ENCODE measurements around the gene GRB14.

GRB14 gene

DNA sequence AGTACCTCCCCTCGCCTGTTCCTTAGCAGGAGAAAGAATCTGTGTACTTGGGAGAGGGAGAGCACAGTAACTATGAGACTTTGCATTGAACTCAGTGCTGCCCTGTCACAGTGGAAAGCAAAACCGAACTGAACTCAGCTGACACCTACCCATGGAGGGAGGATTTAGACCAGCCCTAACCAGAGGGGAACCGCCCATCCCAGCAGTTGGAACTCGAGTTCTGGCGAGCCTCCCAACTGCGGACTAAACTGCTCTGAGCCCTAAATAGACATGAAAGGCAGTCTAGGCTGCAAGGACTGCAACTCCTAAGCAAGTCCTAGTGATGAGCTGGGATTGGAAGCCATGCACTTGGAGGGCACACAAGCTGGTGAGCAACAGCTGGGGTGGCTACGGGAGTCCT is 110.4 kb downstream of the GRB14 start:
- no peaks in the 10 kb centered on the region for H3K79me2 ChIP-seq (ENCODE audit: low read length)
- H3K4me2 ChIP-seq (ENCODE audit: low read depth, low read length): no peak overlapping the region
- H3K9me3 ChIP-seq (replicated peaks; ENCODE audit: insufficient read depth, low read length): no peaks in the 10 kb centered on the region
- no peaks in the 10 kb centered on the region for H3K9me2 ChIP-seq (replicated peaks; ENCODE audit: insufficient read depth, low read length)
- no peak overlapping the region for H2AFZ ChIP-seq (ENCODE audit: low read length)
- no peak for TF ChIP-seq EZH2phosphoT487 (IDR thresholded peaks at IDR 0.05; ENCODE audit: low read length)
- TF ChIP-seq EZH2 (optimal IDR thresholded peaks at IDR 0.05; ENCODE audit: low read depth, low read length): no peak
- TF ChIP-seq, protein P1, sequence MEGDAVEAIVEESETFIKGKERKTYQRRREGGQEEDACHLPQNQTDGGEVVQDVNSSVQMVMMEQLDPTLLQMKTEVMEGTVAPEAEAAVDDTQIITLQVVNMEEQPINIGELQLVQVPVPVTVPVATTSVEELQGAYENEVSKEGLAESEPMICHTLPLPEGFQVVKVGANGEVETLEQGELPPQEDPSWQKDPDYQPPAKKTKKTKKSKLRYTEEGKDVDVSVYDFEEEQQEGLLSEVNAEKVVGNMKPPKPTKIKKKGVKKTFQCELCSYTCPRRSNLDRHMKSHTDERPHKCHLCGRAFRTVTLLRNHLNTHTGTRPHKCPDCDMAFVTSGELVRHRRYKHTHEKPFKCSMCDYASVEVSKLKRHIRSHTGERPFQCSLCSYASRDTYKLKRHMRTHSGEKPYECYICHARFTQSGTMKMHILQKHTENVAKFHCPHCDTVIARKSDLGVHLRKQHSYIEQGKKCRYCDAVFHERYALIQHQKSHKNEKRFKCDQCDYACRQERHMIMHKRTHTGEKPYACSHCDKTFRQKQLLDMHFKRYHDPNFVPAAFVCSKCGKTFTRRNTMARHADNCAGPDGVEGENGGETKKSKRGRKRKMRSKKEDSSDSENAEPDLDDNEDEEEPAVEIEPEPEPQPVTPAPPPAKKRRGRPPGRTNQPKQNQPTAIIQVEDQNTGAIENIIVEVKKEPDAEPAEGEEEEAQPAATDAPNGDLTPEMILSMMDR (IDR thresholded peaks at IDR 0.05; ENCODE audit: low read length): no peak
- H3K4me3 ChIP-seq (ENCODE audit: low read length): no peak overlapping the region
- no peaks in the 10 kb centered on the region for H3K27me3 ChIP-seq (replicated peaks; ENCODE audit: insufficient read depth, low read length)
- H3K27ac ChIP-seq (ENCODE audit: low read length): no peak overlapping the region
- H3K9ac ChIP-seq (ENCODE audit: low read length): no peak overlapping the region
- no peaks in the 10 kb centered on the region for H3K4me1 ChIP-seq (ENCODE audit: low read length)
- H3K36me3 ChIP-seq (replicated peaks; ENCODE audit: insufficient read depth, low read length): no peaks in the 10 kb centered on the region
- DNase-seq: no peak
- no peaks in the 10 kb centered on the region for H4K20me1 ChIP-seq (ENCODE audit: insufficient read depth, low read length)
- no peaks in the 10 kb centered on the region for H3F3A ChIP-seq (ENCODE audit: insufficient read depth, low read length)

DNA sequence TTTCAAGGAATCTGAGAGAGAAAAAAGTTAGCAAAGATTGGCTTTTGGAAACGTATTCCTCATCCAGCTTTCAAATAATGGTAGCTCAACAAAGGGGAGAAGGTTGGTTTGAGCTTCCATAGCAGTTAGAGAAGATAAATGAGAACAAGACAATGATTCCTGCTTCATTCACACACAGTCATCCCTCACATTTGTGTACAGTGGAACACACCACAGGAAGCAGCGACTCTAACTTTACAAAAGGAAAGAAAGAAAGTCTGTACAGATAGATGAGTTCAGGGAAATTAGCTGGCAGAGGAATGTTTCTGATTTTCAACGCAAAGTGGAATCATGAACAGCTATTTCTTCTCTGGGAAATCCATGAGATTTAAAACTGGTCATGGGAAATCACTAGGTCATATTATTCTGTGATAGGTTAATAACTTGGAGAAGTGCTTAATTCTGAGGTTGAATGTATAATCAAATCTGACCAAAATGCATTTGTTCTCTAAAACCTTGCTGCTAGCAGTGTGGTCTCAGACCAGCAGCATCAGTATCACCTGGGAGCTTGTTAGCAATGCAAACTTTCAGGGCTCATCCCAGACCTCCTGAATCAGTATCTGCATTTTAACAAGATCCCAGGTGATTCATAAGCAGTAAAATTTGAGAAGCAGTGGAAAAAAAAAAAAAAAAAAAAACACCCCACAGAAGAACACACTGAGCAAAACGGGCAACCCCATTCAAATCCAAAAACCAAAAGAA is 112.0 kb downstream of the GRB14 start:
- no peak overlapping the region for H3K27ac ChIP-seq (ENCODE audit: low read length)
- no peaks in the 10 kb centered on the region for H3K9me2 ChIP-seq (replicated peaks; ENCODE audit: insufficient read depth, low read length)
- TF ChIP-seq, protein P1 (IDR thresholded peaks at IDR 0.05; ENCODE audit: low read length): no peak
- TF ChIP-seq EZH2 (optimal IDR thresholded peaks at IDR 0.05; ENCODE audit: low read depth, low read length) (no peak), EZH2phosphoT487 (IDR thresholded peaks at IDR 0.05; ENCODE audit: low read length) (no peak)

DNA sequence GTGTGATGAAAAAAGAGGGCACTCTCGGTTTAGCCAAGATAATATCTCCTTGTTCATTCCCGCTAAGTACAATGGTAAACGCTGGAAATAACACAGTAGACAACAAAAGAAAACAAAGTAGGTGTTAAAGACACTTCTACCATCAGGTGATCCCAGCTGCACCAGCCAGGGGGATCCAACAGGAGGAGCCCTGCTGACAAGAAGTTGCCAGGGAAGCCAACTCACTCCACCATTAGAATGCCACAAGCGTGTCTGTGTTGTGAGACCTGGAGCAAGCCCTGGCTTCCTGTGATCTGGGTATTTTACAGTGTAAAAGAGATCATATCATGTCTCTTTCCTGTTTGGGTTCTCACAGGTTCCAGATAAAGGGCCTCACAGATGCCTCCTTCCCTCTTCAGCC is 117.0 kb downstream of the GRB14 start:
- H3K9me3 ChIP-seq (replicated peaks; ENCODE audit: insufficient read depth, low read length): no peaks in the 10 kb centered on the region
- H3K79me2 ChIP-seq (ENCODE audit: low read length): no peaks in the 10 kb centered on the region
- no peaks in the 10 kb centered on the region for H3F3A ChIP-seq (ENCODE audit: insufficient read depth, low read length)
- H3K4me2 ChIP-seq (ENCODE audit: low read depth, low read length): no peak overlapping the region
- no peaks in the 10 kb centered on the region for H3K4me1 ChIP-seq (ENCODE audit: low read length)
- H2AFZ ChIP-seq (ENCODE audit: low read length): no peak overlapping the region
- H3K36me3 ChIP-seq (replicated peaks; ENCODE audit: insufficient read depth, low read length): no peaks in the 10 kb centered on the region
- DNase-seq: no peak
- no peak overlapping the region for H3K4me3 ChIP-seq (ENCODE audit: low read length)
- no peaks in the 10 kb centered on the region for H3K9me2 ChIP-seq (replicated peaks; ENCODE audit: insufficient read depth, low read length)
- H3K27ac ChIP-seq (ENCODE audit: low read length): no peak overlapping the region
- H3K9ac ChIP-seq (ENCODE audit: low read length): no peak overlapping the region
- no peaks in the 10 kb centered on the region for H4K20me1 ChIP-seq (ENCODE audit: insufficient read depth, low read length)
- H3K27me3 ChIP-seq (replicated peaks; ENCODE audit: insufficient read depth, low read length): no peaks in the 10 kb centered on the region
- TF ChIP-seq, protein P1 (IDR thresholded peaks at IDR 0.05; ENCODE audit: low read length): peak; percentile 23
- no peak for TF ChIP-seq EZH2phosphoT487 (IDR thresholded peaks at IDR 0.05; ENCODE audit: low read length)

More for the DNA sequence above, 112.0 kb downstream of the GRB14 start:
- H2AFZ ChIP-seq (ENCODE audit: low read length): no peak overlapping the region
- no peaks in the 10 kb centered on the region for H3K79me2 ChIP-seq (ENCODE audit: low read length)
- no peak overlapping the region for H3K4me3 ChIP-seq (ENCODE audit: low read length)
- no peaks in the 10 kb centered on the region for H3F3A ChIP-seq (ENCODE audit: insufficient read depth, low read length)
- H3K4me2 ChIP-seq (ENCODE audit: low read depth, low read length): no peak overlapping the region
- no peaks in the 10 kb centered on the region for H3K27me3 ChIP-seq (replicated peaks; ENCODE audit: insufficient read depth, low read length)
- H3K4me1 ChIP-seq (ENCODE audit: low read length): no peaks in the 10 kb centered on the region
- H3K9ac ChIP-seq (ENCODE audit: low read length): no peak overlapping the region
- H4K20me1 ChIP-seq (ENCODE audit: insufficient read depth, low read length): no peaks in the 10 kb centered on the region
- H3K9me3 ChIP-seq (replicated peaks; ENCODE audit: insufficient read depth, low read length): no peaks in the 10 kb centered on the region
- no peaks in the 10 kb centered on the region for H3K36me3 ChIP-seq (replicated peaks; ENCODE audit: insufficient read depth, low read length)
- DNase-seq: no peak

All from MM.1S (cell line).